Adrenal gland (tissue), 5 donors: Measurements from ENCODE around the gene REP15.

Experiments
- POLR2A ChIP-seq, 2 donors: fragments of 450-650 bp; IDR thresholded peaks; one replicate each; pipeline ENCODE4 v1.6.1; 2017; ENCODE audit warnings: antibody characterized with exemption in 2 of 2, mild to moderate bottlenecking in 2 of 2, moderate library complexity in 1 of 2
- TF ChIP-seq, protein P1 (sequence below), 6 experiments: fragments of 450-650 bp in 4 of 6; fragments of 200-600 bp in 2 of 6; sonication (generic) in 1 of 6; IDR thresholded peaks; 1 replicate in 5 of 6; 2 replicates in 1 of 6; pipeline versions ENCODE4 v1.5.1 to v1.8.0; 2016 to 2021; ENCODE audit warnings: antibody characterized with exemption in 6 of 6, mild to moderate bottlenecking in 2 of 6, moderate library complexity in 1 of 6
- donor health status: DM: no; HTN: no; CAD: no.

DNA sequence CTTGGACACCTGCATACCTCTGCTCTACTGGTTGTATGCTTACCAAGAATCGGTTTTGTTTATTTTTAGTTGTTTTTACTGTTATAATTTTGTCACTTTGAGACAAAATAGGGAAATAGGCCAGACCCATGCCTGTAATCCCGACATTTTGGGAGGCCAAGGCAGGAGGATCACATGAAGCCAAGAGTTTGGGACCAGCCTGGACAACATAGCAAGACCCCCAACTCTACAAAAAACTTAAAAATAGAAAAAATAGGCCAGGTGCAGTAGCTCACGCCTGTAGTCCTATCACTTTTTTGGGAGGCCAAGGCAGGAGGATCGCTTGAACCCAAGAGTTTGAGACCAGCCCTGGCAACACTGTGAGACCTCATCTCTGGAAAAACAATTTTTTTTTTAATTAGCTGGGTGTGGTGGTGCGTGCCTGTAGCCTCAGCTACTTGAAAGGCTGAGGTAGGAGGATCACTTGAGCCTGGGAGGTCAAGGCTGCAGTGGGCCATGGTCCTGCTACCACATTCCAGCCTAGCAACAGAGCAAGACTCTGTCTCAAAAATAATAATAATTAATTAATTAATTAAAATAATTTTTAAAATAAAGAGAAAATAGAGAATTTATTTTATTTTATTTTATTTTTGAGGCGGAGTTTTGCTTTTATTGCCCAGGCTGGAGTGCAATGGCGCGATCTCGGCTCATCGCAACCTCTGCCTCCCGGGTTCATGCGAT lies 13.1 kb downstream of the REP15 start:
- TF ChIP-seq POLR2A (IDR thresholded peaks at IDR 0.05): no peak
- TF ChIP-seq, protein P1, sequence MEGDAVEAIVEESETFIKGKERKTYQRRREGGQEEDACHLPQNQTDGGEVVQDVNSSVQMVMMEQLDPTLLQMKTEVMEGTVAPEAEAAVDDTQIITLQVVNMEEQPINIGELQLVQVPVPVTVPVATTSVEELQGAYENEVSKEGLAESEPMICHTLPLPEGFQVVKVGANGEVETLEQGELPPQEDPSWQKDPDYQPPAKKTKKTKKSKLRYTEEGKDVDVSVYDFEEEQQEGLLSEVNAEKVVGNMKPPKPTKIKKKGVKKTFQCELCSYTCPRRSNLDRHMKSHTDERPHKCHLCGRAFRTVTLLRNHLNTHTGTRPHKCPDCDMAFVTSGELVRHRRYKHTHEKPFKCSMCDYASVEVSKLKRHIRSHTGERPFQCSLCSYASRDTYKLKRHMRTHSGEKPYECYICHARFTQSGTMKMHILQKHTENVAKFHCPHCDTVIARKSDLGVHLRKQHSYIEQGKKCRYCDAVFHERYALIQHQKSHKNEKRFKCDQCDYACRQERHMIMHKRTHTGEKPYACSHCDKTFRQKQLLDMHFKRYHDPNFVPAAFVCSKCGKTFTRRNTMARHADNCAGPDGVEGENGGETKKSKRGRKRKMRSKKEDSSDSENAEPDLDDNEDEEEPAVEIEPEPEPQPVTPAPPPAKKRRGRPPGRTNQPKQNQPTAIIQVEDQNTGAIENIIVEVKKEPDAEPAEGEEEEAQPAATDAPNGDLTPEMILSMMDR (IDR thresholded peaks at IDR 0.05): no peak
